Activated naive CD8-positive, alpha-beta T cell treated with anti-CD3 and anti-CD28 coated beads for 36 hours (primary cell): ENCODE data around the gene CAV2. TPM values are rescaled to one million over a fixed set of nuclear protein-coding genes. Genes with fewer than 3 reads are reported as not detected.

ENCODE experiments used
- DNase-seq: peaks from one replicate; pipeline ENCODE4 v3.0.0; 2021
- H3K27ac Mint-ChIP-seq: one replicate; pipeline ENCODE4 v1.8.0; 2022; ENCODE audit warnings: mild to moderate bottlenecking, moderate library complexity, mixed read lengths
- H3K27me3 Mint-ChIP-seq: one replicate; pipeline ENCODE4 v1.8.0; 2022; ENCODE audit warnings: mild to moderate bottlenecking, mixed read lengths
- H3K36me3 Mint-ChIP-seq: one replicate; pipeline ENCODE4 v1.8.0; 2021; ENCODE audit warnings: mild to moderate bottlenecking, mixed read lengths
- H3K4me1 Mint-ChIP-seq: one replicate; pipeline ENCODE4 v1.8.0; 2021; ENCODE audit warnings: mixed read lengths
- H3K4me3 Mint-ChIP-seq: one replicate; pipeline ENCODE4 v1.8.0; 2022; ENCODE audit warnings: mild to moderate bottlenecking, moderate library complexity, mixed read lengths
- H3K9me3 Mint-ChIP-seq: one replicate; pipeline ENCODE4 v1.8.0; 2022; ENCODE audit warnings: mixed read lengths
- total RNA-seq, 2 experiments: library from RNA; stranded (reverse); gene quantifications; one replicate each; pipeline ENCODE4 v1.2.3, GENCODE V29; 2021

The CAV2 gene
- total RNA-seq, 2 experiments from 2014 or later: not detected

DNA sequence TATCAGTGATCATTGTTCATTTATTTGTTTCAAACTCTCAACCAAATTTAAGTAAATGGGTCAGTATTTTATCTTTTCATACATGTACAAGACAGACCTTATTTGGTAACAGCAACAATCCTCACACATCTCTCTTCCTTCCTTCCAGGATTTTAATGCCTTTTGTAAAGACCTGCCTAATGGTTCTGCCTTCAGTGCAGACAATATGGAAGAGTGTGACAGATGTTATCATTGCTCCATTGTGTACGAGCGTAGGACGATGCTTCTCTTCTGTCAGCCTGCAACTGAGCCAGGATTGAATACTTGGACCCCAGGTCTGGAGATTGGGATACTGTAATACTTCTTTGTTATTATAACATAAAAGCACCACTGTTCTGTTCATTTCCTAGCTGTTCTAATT, 6.3 kb downstream of the CAV2 start:
- Mint-ChIP-seq H3K4me3 (no peak overlapping the region), H3K27me3 (peaks cover 46% of the 10 kb centered on the region), H3K27ac (no peak overlapping the region), H3K9me3 (no peaks in the 10 kb centered on the region), H3K4me1 (peaks cover 1% of the 10 kb centered on the region), H3K36me3 (no peaks in the 10 kb centered on the region)
- no peak for DNase-seq

DNA sequence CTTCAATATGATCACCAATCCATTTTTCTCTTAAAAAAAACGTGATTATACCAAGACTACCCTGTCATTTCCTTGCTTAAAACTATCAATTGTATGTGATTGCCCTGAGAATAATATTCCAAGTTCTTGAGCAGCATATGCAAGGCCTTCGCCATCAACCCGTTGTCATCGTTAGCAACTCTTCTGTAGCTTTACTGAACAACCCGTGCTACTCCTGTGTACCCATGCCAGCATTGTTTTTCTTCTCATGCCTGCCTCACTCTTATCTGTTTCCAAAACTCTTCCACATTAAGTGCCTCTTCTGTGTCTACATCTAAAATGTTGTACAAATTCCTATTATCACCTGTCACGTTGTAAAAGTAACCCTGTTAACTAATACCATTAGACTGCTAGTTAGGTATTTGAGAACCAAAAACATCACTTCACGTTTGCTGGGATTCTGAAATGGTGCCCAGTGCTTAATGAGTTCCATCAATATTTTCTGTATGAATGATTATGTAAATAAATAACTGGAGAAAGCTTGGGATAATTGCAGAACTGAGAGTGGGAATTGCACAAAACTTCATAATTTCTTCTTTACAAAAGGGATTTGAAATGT, 10.5 kb downstream of the CAV2 start:
- no peaks in the 10 kb centered on the region for H3K36me3 Mint-ChIP-seq
- no peak for DNase-seq
- no peak overlapping the region for H3K4me3 Mint-ChIP-seq
- no peak overlapping the region for H3K27ac Mint-ChIP-seq
- peaks cover 46% of the 10 kb centered on the region for H3K27me3 Mint-ChIP-seq
- H3K9me3 Mint-ChIP-seq: no peaks in the 10 kb centered on the region
- peaks cover 11% of the 10 kb centered on the region for H3K4me1 Mint-ChIP-seq

- Mint-ChIP-seq H3K27ac (no peak overlapping the region), H3K9me3 (no peaks in the 10 kb centered on the region), H3K27me3 (peaks cover 46% of the 10 kb centered on the region), H3K4me3 (no peak overlapping the region), H3K4me1 (peaks cover 11% of the 10 kb centered on the region), H3K36me3 (no peaks in the 10 kb centered on the region)
- no peak for DNase-seq
These were observed 11.3 kb downstream of the CAV2 start for GRCh38 chr7:116510795-116511194.

GRCh38 chr7:116511552-116512519, 12.3 kb downstream of the CAV2 start:
- no peak for DNase-seq
- no peaks in the 10 kb centered on the region for H3K9me3 Mint-ChIP-seq
- H3K27me3 Mint-ChIP-seq: peaks cover 45% of the 10 kb centered on the region
- H3K27ac Mint-ChIP-seq: no peak overlapping the region
- peaks cover 11% of the 10 kb centered on the region for H3K4me1 Mint-ChIP-seq
- peak overlapping the region; percentile 49 for H3K4me3 Mint-ChIP-seq
- no peaks in the 10 kb centered on the region for H3K36me3 Mint-ChIP-seq

DNA sequence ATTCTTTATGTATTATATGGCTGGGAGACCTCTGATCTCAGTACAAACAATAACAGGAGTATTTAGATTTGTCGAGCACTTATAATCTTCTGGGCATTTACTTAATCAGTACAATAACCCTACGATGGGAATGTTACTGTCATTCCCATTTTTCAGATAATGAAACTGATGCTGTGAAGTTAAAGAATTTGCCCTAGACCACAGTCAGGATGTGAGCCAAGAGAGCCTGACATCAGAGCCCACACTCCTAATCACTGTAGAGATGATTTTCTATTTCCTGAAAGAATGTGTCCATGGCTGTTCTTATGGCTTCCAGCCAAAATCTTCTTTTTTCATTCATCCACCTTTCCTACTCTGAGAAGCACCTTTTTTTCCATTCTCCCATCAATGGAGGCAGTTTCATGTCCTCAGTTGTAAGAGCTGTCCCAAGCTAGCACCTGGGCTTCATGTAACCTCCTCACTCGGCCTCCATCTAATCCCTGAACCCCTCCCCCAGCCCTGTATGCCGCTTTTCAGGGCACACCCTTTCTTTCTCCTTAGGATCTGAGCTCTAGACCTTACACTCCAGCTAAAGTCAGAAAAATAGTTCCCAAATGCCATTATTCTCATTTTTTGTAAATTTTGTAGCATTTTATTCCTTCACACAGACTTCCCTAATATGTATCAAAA, 13.1 kb downstream of the CAV2 start:
- no peak overlapping the region for H3K4me3 Mint-ChIP-seq
- no peak overlapping the region for H3K27ac Mint-ChIP-seq
- no peaks in the 10 kb centered on the region for H3K36me3 Mint-ChIP-seq
- H3K9me3 Mint-ChIP-seq: no peaks in the 10 kb centered on the region
- DNase-seq: no peak
- H3K27me3 Mint-ChIP-seq: peaks cover 40% of the 10 kb centered on the region
- peaks cover 11% of the 10 kb centered on the region for H3K4me1 Mint-ChIP-seq

GRCh38 chr7:116515584-116515983, 16.0 kb downstream of the CAV2 start:
- peaks cover 11% of the 10 kb centered on the region for H3K4me1 Mint-ChIP-seq
- no peak overlapping the region for H3K4me3 Mint-ChIP-seq
- H3K9me3 Mint-ChIP-seq: no peaks in the 10 kb centered on the region
- DNase-seq: no peak
- H3K27ac Mint-ChIP-seq: no peak overlapping the region
- peaks cover 44% of the 10 kb centered on the region for H3K27me3 Mint-ChIP-seq
- H3K36me3 Mint-ChIP-seq: no peaks in the 10 kb centered on the region

GRCh38 chr7:116516324-116516723, 16.8 kb downstream of the CAV2 start:
- H3K4me3 Mint-ChIP-seq: no peak overlapping the region

DNA sequence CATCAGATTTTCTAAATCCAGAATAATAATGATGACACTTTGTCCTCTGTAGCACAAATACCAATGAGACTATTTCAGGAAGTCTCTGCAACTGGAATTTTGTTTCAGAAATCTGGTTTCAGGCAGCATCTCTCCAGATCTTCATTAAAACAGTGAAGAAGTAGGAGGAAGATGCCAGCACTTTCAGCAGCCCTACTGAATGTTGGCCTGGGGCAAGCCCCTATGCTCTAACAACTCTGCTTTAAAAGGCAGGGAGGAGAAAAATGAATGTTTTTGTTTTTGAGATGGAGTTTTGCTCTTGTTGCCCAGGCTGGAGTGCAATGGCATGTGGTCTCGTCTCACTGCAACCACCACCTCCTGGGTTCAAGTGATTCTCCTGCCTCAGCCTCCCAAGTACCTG, 18.1 kb downstream of the CAV2 start:
- Mint-ChIP-seq H3K36me3 (no peaks in the 10 kb centered on the region), H3K27me3 (peaks cover 54% of the 10 kb centered on the region), H3K9me3 (no peaks in the 10 kb centered on the region), H3K4me3 (no peak overlapping the region), H3K27ac (no peak overlapping the region), H3K4me1 (no peaks in the 10 kb centered on the region)
- no peak for DNase-seq

More at GRCh38 chr7:116516324-116516723, 16.8 kb downstream of the CAV2 start:
- peaks cover 10% of the 10 kb centered on the region for H3K4me1 Mint-ChIP-seq
- peaks cover 51% of the 10 kb centered on the region for H3K27me3 Mint-ChIP-seq
- DNase-seq: no peak
- no peaks in the 10 kb centered on the region for H3K9me3 Mint-ChIP-seq
- H3K27ac Mint-ChIP-seq: no peak overlapping the region
- no peaks in the 10 kb centered on the region for H3K36me3 Mint-ChIP-seq

DNA sequence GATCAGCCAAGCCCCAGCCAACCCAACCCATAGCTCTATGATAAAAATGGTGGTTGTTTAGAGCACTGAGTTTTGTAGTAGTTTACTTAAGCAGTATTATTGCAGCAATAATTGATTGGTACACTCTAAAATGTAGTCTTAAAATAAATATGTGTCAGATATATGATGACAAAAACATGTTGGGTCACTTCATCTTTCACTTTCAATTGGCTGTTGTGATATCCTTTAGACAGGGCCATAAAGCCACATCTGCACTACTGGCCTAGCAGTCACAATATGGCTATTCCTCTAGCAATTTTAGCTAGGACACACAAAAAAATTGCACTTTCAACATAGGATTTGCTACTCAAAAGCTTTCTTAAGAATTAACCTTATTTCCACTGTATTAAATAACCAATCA, 19.4 kb downstream of the CAV2 start:
- no peak overlapping the region for H3K27ac Mint-ChIP-seq

GRCh38 chr7:116521046-116521664, 21.6 kb downstream of the CAV2 start:
- Mint-ChIP-seq H3K4me3 (no peak overlapping the region), H3K27me3 (peaks cover 64% of the 10 kb centered on the region), H3K27ac (no peak overlapping the region), H3K36me3 (no peaks in the 10 kb centered on the region), H3K9me3 (no peaks in the 10 kb centered on the region), H3K4me1 (peaks cover 17% of the 10 kb centered on the region)
- DNase-seq: no peak

More for the DNA sequence above, 19.4 kb downstream of the CAV2 start:
- no peaks in the 10 kb centered on the region for H3K36me3 Mint-ChIP-seq
- H3K4me1 Mint-ChIP-seq: no peaks in the 10 kb centered on the region
- no peak overlapping the region for H3K4me3 Mint-ChIP-seq
- no peak for DNase-seq
- no peaks in the 10 kb centered on the region for H3K9me3 Mint-ChIP-seq
- H3K27me3 Mint-ChIP-seq: peaks cover 57% of the 10 kb centered on the region

GRCh38 chr7:116522247-116522646, 22.7 kb downstream of the CAV2 start:
- Mint-ChIP-seq H3K9me3 (no peaks in the 10 kb centered on the region), H3K4me3 (no peak overlapping the region), H3K27ac (no peak overlapping the region), H3K27me3 (peaks cover 75% of the 10 kb centered on the region), H3K4me1 (peaks cover 25% of the 10 kb centered on the region), H3K36me3 (no peaks in the 10 kb centered on the region)
- no peak for DNase-seq

DNA sequence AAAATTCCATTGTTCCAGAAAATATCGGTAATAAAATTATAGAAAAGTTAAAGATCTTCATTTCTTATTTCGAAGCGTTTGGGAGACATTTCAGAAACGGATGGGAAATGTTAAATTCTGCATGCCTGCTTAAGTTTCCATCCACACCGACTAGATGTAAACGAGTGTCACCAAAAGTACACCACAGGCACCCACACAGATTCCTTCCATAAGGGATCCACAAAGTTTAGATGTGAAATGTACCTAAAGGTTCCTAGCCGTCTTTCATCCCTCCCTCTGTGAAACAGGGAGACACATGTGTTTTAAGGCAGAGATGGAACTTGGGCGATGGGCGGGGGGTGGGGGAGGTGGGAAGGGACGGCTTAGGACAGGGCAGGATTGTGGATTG, 24.7 kb downstream of the CAV2 start:
- H3K27ac Mint-ChIP-seq: no peak overlapping the region
- peaks cover 28% of the 10 kb centered on the region for H3K4me1 Mint-ChIP-seq
- peaks cover 85% of the 10 kb centered on the region for H3K27me3 Mint-ChIP-seq
- DNase-seq: no peak
- H3K4me3 Mint-ChIP-seq: no peak overlapping the region
- H3K36me3 Mint-ChIP-seq: no peaks in the 10 kb centered on the region
- no peaks in the 10 kb centered on the region for H3K9me3 Mint-ChIP-seq

- H3K27ac Mint-ChIP-seq: peak within 1 kb of the TSS; percentile 58
- no peaks in the 10 kb centered on the region for H3K36me3 Mint-ChIP-seq
- peaks cover 28% of the 10 kb centered on the region for H3K4me1 Mint-ChIP-seq
- peak within 1 kb of the TSS; percentile 85 for H3K4me3 Mint-ChIP-seq
- peak; percentile 50 for DNase-seq
- H3K27me3 Mint-ChIP-seq: peaks cover 82% of the 10 kb centered on the region
- no peaks in the 10 kb centered on the region for H3K9me3 Mint-ChIP-seq
These were observed 25.2 kb downstream of the CAV2 start, which contains the start of gene CAV1 for GRCh38 chr7:116524609-116525297. Gene CAV1 (plus strand): TSS chr7:116525036. CDS start chr7:116525063, 27 bp downstream.

DNA sequence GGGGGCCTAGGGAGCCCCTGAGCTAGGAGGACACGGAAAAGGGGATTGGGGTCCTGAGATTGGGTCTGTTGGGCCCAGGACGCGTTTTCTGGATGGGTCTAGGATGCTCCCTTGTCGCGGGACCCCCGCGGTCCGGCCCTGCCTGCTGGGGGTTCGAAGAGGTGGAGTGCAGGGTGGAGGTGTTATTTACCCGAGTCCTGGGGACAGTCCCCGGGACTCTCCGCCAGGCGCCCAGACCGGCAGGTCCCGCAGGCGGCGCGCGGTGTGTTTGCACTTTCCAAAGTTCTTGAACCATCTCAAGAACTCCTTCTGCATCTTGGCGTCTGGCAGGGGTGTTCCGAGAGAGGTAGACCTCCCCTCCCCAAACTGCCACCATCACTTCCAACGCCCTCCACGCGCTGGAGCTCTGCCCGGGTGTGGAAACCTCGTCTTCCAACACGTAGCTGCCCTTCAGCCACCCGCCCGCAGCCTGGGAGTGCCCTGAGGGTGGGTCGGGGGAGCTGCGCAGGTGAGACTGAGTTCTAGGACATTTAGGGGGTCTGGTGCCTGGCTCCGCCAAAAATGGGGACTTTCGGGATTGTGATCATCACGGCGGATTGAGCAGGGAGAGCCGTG, 25.9 kb downstream of the CAV2 start:
- Mint-ChIP-seq H3K36me3 (no peaks in the 10 kb centered on the region), H3K27me3 (peaks cover 84% of the 10 kb centered on the region), H3K4me3 (peak overlapping the region; percentile 85), H3K9me3 (no peaks in the 10 kb centered on the region), H3K4me1 (peaks cover 28% of the 10 kb centered on the region), H3K27ac (no peak overlapping the region)
- peak; percentile 56 for DNase-seq
